GM21825 (cell line): ENCODE results near the gene CRYBA2.

Experiments
- ATAC-seq: cut with Tn5 transposase; IDR thresholded peaks from one replicate; pipeline ENCODE4 v1.9.1; 2021; ENCODE audit warnings: mild to moderate bottlenecking, moderate library complexity; ENCODE audit not compliant: unreplicated experiment

CRYBA2 gene

DNA sequence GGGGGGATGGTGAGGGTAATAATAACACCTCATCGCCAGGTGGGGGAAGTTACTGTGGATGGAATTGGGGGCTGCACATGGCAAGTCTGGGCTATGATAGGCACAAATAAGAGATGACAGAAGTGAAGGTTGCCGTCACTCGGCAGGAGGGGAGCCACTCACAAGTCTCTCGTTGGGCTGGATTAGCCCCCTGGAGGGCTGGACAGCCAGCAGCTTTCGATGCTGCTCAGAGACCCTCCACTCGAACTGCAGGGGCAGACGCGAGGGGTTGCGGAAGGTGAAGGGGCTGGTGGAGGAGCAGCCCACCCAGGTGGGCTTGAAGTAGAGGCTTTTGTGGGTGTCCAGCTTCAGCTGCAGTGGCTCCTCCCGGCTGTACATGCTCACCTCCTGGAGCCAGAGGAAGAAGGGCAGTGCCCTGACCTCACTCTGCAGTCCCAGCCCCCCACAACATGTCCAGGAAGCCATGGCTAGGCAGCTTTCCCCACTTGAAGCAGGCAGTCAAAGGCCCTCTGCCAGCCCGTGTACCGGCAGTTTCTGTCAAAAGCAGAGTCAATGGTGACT lies 29.9 kb upstream of the CRYBA2 start:
- ATAC-seq = no peak

DNA sequence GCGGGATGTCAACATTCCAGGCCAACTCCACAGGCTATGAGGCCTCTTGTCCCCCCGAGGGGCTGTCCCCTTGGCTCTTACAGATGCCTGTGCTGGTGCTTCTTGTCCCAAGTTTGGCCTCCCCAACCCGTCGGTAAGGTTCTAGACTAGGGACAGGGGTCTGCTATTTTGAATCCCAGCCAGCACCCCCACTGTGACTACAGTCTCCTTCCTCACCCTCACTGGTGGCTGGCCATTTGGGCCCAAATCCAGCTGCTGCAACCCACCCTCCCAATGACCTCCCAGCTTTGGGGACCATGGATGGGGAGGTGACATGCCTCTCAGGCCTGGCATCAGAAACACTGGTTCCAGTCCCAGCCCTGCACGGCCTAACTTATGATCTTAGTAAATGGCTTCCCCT lies 29.4 kb upstream of the CRYBA2 start:
- no peak for ATAC-seq

DNA sequence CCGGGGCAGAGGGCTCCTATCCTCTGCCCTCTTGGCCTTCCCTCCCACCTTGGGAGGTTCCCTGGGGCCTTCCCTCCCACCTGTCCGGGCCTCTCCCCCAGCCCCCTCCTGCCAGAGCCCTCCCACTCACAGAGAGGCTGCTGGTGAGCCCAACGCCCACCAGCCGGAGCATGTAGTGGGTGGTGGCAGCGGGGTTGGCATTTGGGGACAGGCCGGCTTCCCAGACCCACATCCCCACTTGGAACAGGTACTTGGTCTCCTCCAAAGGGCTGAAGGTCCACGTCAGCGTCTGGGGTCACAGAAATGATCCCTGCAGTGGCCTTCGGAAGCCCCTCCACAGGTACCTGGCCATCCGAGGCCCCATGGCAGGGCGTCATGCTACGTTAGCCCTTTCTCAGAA lies 28.8 kb upstream of the CRYBA2 start:
- ATAC-seq = no peak

DNA sequence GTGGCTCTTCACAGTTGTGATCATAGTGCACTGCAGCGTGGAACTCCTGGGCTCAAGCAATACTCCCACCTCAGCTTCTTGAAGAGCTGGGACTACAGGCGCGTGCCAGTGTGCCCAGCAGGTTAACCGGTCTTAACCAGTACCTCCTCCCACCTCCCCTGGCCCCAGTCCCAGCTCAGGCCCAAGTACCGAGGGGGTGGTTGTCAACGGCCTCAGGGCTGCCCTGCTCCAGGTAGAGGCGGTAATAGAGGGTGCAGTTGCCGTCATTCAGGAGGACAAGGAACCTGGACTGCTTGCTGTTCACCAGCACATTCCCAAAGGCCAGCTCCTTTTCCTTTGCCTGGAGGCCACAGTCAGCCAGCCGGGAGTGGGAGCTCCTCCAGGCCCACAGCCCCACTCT lies 28.4 kb upstream of the CRYBA2 start:
- ATAC-seq = no peak

DNA sequence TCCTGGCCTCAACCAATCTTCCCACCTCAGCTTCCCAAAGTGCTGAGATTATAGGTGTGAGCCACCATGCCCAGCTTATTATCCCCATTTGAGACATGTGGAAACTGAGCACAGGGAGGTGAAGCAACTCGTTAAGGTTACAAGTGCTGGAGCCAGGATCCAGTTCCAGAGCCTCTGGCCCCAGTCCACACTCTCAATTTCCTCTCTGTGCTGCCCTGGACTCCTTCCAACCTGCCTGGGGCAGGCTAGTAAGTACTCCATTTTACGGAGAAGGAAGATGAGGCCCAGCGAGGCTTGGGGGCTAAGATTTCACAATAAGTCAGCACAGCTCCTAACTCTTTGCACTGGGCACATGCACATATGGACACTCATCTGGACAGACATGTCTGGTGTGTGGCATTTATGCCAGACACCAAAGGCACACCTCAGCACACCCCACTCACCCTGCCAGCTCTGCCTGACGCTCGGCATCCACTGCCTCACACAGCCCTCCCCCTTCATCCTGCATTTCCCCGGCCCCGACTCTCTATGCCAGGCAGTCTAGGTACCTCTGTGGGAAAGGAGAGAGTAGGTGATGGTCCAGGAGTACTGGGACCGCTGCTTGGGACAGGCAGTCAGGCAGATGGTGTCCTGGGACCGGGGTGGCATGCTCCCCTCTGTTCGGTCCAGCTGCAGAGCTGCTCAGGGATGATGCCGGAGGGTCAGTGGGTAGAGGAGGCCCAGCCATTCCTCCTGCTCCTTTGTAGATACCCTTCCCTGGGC lies 27.6 kb upstream of the CRYBA2 start:
- ATAC-seq = no peak

DNA sequence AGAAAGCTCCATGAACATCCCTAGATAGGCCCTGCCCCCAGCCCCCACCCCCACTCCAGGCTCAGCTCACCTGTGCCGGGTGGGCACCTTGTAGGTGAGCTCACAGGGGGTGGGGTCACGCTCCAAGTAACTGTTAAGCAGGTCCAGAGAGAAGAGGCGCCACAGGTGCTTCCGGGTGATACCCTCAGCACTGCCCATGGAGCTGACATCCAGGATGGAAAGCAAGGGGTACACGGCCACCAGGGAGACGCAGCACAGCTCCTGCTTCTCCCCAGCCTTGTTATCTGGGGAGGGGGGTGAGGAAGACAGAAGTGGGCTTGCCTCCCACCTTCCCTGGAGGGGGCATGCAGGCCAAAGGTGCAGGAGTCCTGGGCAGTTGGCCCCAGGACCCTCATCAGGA lies 26.2 kb upstream of the CRYBA2 start:
- no peak for ATAC-seq

DNA sequence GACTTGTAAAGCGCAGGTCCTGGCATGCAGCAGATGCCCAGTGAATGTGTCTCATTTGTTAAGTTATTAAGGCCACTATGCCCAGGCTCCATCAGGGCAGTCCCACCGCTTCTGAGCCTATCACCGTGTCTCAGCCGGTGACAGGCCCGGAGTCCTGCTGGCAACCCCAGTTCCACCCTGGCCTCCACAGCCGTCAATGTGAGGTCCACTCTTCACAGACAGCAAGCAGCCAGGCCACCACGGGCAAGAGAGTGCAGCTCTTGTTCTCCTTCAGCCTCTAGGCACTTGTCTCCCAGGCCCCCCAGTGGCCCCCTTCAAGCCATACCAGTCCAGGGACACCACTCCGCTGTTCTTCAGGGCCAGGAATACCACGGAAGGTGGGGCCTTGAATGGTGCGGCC lies 25.5 kb upstream of the CRYBA2 start:
- ATAC-seq = no peak

DNA sequence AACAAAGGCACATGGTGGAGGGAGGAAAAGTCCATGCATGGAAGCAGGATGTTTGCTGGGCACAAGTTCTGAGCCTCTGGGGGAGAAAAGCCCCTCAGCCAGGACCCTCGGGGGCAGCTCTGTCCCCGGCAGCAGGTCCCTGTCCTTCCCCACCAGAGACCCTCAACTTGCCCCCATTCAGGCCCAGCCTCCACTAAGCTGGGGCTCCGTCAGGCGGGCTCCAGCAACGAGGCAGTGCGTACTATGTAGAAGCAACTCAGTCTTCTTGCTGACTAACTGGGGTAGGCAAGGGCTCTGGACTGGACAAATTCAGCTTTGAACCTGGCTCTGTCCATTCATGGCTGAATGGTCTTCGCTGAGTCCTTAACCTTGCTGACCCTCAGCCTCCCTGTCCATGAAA lies 25.1 kb upstream of the CRYBA2 start:
- ATAC-seq = no peak

DNA sequence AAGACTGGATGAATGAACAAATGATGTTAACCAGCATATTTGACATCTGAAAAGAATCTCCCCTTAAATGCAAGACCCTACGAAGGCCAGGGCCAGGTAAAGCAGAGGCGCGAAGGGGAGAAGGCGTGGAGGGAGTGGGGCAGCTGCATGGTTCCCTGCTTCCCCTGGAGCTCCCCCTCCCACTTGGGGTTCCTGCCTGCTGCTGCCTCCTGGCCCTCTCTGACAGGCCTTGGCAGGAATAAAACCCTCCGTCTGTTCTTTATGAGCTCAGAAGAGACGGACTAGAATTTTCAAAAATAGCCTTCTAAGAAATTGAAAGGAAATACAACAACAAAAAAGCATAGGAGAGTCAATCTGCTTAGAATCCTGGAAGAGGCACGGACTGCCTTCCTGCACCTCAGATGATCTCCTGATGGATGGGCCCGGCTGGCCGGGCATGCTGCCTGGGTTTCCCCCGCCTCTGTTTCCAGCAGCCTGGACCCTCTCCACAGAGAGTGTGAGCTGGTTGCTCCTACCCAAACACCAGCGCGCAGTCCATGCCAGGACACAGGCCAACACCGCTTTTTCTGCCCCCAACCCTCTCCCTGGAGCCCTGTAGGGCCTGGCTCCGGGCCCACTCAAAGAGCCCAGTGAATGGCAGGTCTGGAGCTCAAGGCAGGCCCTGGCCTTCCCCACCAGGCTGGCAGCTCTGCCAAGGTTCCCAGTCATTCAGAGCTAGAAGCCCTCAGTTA lies 24.1 kb upstream of the CRYBA2 start:
- no peak for ATAC-seq

DNA sequence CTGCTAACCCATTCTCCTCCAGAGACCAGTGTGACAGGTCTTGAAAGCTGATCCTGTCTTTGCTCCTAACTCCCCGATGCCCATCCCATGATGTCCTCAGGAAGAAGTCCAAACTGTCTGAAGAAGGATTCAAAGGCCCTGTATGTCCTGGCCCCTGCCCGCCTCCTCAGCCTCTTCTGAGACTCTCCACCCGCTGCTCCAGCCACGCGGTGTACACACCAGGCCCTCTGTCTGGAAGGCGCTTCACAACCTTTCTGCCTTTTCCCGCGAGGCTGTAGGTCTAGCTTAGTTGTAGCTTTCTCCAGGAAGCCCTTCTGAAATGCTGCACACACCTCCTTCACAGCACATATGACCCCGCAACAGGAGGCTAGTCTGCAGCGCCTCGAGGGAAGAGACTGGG lies 23.5 kb upstream of the CRYBA2 start:
- ATAC-seq = no peak

DNA sequence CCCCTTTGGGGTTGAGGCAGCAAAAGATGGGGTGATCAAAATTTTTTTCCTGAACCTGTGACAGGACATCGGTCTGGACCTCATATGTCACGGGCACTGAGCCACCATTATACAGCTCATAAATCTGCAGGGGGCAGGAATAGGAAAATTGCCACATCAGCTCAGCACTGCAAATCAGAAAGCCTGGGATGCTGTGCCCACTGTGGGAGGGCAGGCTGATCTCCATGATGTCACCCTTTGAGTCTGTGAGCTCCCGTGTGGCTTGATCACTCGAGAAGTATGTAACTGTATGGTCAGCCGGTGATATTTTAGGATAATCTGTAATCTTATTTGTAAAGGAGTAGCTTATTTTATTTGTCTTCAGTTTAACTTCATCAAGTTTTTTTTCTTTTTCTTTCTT lies 17.7 kb upstream of the CRYBA2 start:
- ATAC-seq = no peak

DNA sequence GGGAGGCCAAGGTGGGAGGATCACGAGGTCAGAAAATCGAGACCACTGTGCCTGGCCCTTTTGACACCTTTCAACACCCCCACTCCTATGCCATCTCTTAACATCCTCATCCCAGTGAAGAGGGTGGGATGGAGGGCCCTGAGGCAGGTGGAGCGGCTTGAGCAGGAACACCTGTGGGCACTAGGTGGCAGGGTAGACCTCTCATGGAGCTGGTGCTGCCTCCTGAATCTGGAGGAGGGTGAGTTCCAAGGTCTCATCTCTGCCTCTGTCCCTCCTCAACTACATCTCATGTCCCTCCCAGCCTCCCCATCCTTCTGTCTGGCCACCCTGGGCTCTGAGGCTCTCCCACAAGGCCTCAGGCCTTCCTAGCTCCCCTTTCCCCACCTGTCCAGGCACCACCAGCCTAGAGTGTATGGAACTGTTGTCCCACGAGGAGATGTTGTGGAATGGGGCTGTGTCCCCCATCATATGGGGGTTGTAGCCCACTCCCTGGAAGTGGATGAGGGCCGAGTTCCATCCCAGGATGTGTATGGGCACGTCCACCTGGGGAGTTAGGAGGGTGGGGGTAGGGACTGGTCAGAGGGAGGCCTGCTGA lies 17.0 kb upstream of the CRYBA2 start:
- ATAC-seq = no peak

DNA sequence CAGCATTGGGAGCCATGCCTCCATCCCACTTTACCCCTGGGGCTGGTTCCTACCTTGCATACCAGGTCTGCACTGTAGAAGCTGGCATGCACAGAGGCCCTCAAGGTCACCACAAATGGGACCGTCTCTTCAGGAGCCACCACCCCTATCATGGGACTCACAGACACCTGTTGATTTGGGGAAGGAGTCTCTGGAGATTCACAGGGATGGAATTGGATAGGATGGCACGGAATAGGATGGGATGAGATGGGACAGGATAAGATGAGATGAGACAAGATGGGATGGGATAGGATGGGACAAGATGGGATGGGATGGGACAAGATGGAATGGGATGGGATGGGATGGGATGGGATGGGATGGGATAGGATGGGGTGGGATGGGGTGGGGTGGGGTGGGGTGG lies 16.1 kb upstream of the CRYBA2 start:
- ATAC-seq = no peak

DNA sequence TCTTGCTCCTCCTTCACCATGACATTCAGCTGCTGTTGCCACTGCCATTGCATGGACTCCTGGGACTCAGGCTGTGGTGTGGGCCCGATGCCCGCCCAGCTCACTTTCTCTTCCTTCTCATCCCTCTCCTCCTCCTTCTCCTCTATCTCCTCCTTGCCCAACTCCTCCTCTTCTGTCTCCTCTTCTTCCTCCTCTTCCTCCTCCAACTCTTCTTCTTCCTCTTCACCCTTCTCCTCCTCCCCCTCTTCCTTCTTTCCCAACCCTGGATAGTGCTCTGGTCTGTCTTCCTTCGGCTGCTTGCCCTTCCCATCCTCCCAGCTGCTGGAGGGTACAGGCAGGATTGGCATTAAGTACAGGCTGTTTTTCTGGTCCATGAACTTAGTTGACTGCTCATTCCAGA lies 10.8 kb upstream of the CRYBA2 start:
- ATAC-seq = no peak

DNA sequence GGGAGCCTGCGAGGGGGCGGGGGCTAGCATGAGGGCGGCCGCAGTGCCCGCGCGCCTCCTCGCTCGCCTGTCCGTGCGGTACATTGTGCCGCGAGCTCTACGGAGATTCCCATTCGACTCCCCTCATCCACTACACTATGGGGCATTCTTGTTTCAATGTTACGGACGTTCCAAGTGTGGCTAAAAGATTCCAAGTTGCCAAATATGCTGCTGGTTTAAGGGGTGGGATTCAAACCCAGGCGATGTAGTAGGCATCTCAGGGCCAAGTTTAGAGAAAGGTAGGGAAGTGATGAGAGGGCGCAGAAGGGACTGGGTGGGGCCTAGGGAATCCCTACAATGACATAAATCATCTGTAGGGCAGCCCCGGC lies 10.0 kb upstream of the CRYBA2 start:
- ATAC-seq = no peak

DNA sequence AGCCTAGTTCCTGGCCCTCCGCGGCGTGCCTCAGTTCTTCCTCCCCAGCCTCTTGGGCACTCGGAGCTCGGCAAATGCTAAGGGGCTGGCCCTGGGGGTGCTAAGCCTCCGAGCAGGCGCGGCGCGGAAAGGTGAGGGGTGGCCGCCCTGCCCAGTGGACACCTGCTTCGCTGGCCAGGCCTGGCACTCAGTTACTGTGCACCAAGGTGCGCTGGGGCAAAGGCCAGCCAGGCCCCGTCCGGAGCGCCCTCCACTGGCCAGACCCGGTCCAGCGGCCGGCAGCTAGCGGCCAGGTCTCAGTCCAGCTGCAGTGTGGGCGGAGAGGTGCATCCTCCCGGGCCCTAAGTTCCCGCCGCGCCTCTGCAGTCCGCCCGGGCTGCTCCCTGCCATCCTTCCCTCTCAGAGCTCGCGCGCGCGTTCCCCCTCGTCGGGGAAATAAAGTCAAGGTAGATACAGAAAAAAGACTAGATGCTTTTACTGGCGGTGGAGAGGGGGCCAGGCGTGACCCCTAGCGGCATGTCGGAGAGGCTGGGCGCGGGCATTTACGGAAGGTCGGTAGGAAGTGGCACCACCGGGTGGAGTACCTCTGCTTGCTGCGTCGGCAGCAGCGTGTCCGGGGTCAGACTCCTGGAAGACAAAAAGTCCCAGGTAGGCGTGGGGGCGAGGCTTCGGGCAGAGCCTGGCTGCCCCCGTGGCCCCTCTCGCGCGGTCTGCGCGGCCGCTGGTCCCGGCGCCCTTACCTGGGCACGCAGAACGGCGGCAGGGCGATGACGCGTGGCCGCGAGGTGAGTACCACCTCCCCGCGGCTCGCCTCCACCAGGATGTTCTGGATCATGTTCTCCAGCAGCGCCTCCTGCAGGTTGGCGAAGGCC lies 9.4 kb upstream of the CRYBA2 start:
- no peak for ATAC-seq

DNA sequence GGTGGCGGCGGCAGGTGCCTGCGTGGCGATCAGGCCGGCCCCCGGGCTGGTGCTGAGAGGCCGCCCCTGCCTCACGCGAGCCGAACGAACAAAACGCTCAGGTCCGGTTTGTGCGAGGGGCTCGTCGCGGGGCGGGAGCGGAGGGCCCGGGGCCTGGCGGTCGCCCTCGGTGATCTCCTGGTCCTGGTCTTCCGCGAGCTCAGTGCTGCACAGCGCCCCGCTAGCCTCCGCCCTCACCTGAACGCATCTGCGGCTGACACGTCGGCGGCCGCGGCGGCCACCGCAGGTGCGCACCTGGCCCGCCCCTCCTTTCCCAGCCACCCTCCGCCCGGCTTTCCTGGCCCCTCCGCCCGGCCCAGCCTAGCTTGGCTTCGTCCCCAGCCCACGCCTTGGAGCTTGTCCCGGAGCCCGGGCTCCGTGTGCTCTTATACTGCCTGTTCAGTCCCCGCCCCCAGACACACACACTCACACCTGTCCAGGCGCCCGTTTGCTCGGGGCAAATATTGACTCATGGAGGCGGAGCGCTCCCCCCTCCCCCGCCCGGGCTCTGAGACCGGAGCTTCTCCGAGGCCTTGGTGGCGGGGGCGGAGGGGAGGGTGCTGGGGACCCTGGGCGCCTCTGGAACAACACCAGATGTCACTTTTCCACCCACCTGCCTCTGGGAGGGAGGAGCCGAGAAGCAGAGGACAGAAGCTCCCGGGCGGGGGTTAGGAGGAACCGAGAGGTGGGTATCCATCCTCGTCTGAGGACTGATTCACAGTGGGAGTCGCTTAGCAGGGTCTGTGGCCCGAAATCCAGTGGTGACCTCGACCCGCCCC lies 8.6 kb upstream of the CRYBA2 start:
- ATAC-seq = no peak

DNA sequence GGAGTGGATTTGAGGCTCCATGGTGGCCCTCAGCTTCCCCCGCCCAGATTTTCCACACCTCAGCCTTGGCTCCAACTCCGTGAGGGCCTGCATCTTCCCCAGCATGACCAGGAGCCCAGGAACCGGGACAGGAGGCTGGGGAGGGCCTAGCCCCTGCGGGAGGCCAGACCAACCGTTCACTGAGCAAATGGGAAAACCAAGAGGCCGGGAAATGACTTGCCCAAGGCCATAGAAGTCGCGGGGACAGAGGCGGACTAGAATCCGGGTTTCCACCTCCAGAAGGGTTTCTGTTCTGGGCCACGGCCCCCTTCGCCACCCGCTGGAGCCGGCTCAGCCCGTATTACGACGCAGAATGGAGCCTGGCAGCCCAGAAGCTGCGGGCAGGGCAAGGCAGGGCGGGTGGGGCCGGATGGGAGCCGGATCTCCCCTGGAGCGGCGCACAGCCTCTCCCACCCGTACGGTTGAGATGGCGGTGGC lies 7.9 kb upstream of the CRYBA2 start:
- ATAC-seq = no peak

DNA sequence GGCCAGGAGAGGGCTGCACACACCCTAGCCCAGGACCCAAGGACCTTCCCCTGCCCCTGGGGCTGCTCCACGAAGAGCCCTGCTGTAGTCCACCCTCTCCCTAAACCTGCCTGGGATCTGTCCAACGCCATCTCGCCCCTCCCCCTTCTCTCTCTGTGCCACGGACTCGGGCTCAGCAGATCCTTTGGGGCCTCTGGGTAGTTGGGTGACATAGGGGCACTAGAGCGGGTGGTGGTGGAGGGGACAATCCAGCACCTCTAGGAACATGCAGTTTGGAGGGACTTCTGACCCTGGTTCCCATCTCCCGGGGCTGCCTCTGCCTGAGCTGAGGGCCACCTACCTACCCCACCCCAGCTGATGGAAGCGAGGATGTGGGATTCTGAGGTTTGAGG lies 7.3 kb upstream of the CRYBA2 start:
- no peak for ATAC-seq
